GM21381 (cell line): ENCODE results near the gene CHRNA5.

ENCODE experiments used
- ATAC-seq: cut with Tn5 transposase; IDR thresholded peaks from one replicate; pipeline ENCODE4 v1.9.1; 2021; ENCODE audit warnings: mild to moderate bottlenecking, moderate library complexity; ENCODE audit not compliant: unreplicated experiment

CHRNA5 gene

DNA sequence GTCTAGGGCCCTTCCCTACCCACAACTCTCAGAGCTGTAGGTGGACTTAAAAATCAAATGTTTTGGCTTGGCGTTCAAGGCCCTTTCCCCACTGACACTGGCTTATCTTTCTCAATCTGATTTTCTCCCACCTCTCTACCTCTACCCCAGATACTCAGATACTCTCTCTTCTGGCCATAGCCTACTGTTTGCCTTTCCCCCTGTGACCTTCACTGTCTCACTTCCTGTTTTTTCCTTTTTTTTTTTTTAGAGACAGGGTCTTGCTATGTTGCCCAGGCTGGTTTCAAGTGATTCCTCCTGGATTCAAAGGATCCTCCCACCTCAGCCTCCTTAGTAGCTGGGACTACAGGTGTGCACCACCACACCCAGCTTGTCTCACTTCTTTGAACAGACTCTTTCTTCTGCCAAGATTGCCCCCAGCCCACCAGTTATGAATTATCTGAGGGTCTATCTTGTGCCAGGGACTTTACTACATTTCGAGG, 71.1 kb downstream of the CHRNA5 start:
- ATAC-seq = no peak

DNA sequence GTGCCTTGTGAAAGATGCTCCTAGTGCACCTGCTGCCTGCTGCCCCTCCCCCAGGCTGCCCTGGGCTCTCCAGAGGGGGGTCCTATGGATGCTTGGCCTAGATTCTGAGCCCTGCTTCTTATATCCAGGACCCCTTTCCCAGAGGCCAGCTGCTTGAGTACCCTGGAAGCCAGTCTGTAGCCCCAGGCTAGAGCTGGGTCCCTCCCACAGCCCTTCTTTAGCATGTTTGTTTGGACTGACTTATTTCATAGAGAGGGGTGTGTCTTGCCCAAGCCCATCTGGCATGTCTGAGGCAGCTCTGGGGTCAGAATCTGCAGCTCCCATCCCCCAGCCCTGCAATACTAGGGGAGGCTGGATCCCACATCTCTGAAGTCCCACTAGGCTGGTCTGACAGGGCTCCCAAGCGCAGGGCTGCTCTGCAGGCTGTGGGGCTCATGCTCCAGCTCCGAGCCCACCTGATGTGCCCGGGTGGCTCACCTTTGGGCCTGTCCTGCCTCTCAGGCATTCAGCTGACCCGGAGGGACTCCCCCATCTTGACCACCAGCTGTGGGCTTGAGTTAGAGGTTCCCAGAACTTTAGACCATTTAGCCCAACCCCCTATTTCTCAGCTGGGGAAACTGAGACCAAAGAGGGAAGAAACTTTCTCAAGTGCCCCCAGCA, 72.6 kb downstream of the CHRNA5 start:
- ATAC-seq = no peak

DNA sequence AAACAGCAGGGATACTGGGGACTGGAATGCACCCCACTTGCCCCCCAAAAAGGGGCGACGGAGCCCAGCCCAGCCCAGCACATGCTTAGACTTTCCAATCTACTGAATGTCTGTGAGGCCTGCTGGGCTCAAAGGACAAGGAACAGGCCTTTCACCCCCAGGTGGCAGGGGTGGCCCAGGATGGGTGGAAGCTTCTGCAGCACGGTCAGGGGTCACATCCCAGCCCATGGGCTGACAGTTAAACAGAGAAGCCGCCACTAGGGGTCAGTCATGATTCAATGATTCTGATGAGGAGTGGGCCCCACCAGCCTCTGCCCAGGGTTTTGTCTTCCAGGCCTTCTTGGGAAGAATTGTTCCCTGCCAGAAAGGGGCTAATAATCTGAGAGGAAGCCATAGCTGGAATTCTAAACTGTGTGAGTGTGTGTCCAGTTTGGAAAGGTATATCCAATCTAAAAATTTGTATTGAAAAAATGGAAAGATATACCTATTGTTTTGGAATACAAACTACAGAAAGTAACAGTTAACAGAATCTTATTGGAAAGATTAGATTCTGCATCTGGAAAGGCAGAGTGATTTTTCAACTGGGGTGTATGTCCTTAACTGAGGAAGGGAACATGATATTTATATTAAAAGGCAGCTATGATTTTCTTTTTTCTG, 73.5 kb downstream of the CHRNA5 start:
- ATAC-seq = no peak

DNA sequence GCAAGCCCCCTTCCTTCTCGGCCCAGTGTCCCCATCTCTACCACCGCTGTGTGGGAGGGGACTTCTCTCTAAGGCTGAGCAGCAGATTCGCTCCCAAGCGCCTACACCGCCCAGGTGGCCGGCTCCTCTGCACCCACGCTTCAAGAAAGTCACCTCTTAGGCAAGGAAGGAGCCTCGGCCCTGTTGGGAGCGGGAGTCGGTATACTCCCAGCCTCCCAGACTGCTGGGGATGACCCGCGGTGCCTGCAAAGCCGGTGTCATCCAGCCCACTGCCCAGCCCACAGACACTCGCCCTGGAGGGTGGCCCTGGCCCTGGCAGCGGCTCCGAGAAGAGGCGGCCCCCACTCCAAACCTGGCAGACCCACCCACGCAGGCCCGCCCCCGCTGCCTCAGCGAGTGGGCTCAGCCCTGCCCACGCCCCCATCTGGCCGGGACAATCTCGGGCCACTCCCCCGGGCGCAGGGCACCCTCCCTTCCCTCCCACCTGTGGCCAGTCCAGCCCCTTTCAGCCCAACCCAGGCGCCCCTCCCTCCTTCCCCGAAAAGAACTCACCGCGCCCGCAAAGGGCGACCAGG, 75.3 kb downstream of the CHRNA5 start:
- no peak for ATAC-seq

DNA sequence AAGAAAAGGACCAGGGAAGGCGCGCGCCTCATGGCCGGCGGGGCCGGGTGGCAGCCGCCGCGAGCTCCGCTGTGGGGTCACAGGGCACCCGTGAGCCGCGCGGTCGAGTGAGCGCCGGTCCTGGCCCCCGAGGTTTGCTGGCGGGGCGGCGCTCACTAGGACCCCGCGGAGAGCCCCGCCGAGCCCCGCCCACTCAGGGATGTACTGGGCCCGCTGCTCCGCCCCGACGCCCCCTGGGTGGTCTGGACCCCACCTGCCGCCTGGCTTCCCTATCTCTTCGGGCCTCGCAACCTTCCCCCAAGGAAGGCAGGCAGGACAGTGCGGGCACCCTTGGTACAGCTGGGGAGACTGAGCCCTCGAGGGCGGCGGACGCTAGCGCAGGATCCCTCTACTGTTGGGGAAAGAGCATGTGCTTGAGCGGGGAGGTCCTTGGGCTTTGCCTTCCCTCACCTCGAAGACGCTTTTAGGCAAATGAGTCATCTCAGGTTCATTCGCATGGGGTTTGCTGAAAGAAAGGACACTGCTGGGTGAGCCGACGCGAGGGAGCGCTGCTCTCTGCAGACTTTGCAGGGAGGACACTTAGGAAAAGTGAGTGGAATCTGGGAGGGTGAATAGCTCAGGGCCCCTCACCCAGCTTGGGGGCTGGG, 75.9 kb downstream of the CHRNA5 start, which contains the start of gene CHRNB4:
Gene CHRNB4 (minus strand): TSS at position 109 of the 647 bp plus-strand sequence. CDS start 77 bp downstream, at position 32.
- no peak for ATAC-seq

DNA sequence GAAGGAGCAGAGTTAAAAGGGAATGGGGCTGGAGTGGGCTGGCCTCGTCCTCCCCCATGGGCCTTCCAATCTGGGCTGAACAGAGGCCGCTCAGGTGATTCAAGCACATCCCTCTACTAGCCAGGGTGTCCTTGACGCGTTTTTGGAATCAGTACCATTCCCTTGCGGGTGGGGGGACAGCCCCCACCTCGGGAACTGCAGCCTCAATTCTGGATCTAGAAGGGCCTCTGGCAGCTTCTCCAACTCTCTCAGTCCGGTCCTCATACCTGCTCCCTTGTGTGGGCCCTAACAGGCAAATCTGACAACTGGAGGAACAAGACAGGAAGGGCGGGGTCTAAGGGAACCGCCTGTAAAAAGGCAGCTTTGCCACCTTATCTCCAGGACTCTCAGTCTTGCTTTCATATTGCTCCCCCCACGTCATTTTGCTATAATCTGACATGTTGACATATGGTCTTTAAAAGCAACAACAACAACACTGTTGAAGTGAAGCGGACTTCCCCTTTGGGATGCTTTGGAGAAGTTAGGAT, 76.5 kb downstream of the CHRNA5 start:
- no peak for ATAC-seq

DNA sequence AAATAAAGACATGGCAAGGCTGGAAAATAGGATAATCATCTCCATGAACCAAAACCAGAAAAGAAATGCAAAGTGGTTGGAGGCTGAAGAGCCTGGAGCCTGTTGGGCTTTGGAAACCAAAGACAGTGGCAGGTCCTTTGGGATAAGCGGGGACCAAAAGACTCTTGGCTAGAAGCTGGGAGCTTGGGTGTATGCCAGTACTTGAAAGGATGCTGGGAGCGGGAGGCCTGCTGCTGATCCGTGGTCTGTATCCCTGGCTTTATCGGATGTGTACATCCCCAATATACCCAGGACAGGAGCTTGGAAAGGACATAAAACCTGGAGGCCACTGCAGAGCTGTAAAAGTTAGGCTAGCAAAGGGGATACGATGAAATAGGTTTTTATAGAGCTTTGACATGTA, 77.0 kb downstream of the CHRNA5 start:
- ATAC-seq = no peak
